ENCODE results near the gene WDTC1.

DNA sequence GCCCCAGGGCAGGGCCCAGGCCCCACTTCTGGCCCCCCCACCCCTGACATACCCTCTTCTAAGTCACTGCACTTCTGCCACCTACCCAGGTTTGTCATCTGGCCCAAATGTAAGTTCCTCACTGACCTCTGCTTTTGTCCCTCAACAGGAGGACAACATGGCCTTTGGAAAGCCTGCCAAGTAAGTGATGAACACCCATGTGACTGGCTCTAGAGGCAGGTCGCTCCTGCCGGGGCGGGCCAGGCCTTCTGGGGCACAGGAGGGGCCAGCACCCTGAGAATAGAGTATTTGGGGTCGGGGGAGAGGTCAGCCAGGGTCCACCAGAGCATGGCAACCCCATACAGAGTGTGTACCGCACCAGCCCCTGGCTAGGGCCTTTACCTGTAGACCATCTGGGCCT, 97.5 kb downstream of the WDTC1 start:
- TF ChIP-seq POLR2AphosphoS5 (IDR thresholded peaks at IDR 0.05; ENCODE audit: low read depth, low read length) (no peak), TAF1 (IDR thresholded peaks at IDR 0.05; ENCODE audit: borderline replicate concordance, insufficient read depth, low read length) (no peak), SIN3A (IDR thresholded peaks at IDR 0.05; ENCODE audit: borderline replicate concordance, insufficient read depth, low read length) (no peak), FOXP2 (optimal IDR thresholded peaks at IDR 0.05; ENCODE audit: borderline replicate concordance, extremely low read depth, extremely low read length, insufficient read depth) (no peak)
- TF ChIP-seq, protein P1, sequence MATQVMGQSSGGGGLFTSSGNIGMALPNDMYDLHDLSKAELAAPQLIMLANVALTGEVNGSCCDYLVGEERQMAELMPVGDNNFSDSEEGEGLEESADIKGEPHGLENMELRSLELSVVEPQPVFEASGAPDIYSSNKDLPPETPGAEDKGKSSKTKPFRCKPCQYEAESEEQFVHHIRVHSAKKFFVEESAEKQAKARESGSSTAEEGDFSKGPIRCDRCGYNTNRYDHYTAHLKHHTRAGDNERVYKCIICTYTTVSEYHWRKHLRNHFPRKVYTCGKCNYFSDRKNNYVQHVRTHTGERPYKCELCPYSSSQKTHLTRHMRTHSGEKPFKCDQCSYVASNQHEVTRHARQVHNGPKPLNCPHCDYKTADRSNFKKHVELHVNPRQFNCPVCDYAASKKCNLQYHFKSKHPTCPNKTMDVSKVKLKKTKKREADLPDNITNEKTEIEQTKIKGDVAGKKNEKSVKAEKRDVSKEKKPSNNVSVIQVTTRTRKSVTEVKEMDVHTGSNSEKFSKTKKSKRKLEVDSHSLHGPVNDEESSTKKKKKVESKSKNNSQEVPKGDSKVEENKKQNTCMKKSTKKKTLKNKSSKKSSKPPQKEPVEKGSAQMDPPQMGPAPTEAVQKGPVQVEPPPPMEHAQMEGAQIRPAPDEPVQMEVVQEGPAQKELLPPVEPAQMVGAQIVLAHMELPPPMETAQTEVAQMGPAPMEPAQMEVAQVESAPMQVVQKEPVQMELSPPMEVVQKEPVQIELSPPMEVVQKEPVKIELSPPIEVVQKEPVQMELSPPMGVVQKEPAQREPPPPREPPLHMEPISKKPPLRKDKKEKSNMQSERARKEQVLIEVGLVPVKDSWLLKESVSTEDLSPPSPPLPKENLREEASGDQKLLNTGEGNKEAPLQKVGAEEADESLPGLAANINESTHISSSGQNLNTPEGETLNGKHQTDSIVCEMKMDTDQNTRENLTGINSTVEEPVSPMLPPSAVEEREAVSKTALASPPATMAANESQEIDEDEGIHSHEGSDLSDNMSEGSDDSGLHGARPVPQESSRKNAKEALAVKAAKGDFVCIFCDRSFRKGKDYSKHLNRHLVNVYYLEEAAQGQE (IDR thresholded peaks at IDR 0.05; ENCODE audit: insufficient read depth in 1 of 2, low read depth in 2 of 2, low read length in 2 of 2), result no peak

Measured in PFSK-1 (cell line).